ENCODE measurements around the gene LRP1B. TPM values are rescaled to one million over a fixed set of nuclear protein-coding genes. Genes with fewer than 3 reads are reported as not detected.

Gene LRP1B
- polyA plus RNA-seq, 1 donor, result 1.0 TPM

GRCh38 chr2:141035846-141036420 lies 1094.9 kb downstream of the LRP1B start:
- Histone ChIP-seq H3K36me3 (ENCODE audit: control insufficient read depth, insufficient read depth, low read length) (no peaks in the 10 kb centered on the region), H3K4me1 (ENCODE audit: control insufficient read depth, insufficient read depth, low read length) (no peaks in the 10 kb centered on the region), H3K9me3 (ENCODE audit: control insufficient read depth, low read depth, low read length) (no peaks in the 10 kb centered on the region), H3K27me3 (ENCODE audit: control insufficient read depth, insufficient read depth, low read length) (no peaks in the 10 kb centered on the region), H3K4me3 (ENCODE audit: low read length) (no peak overlapping the region), H3K27ac (ENCODE audit: low read length) (no peak overlapping the region)
- DNase-seq, result no peak
- 88% methylated on average over 4 of the region's 4 CpGs for WGBS (ENCODE audit: insufficient coverage, low lambda C conversion rate)

DNA sequence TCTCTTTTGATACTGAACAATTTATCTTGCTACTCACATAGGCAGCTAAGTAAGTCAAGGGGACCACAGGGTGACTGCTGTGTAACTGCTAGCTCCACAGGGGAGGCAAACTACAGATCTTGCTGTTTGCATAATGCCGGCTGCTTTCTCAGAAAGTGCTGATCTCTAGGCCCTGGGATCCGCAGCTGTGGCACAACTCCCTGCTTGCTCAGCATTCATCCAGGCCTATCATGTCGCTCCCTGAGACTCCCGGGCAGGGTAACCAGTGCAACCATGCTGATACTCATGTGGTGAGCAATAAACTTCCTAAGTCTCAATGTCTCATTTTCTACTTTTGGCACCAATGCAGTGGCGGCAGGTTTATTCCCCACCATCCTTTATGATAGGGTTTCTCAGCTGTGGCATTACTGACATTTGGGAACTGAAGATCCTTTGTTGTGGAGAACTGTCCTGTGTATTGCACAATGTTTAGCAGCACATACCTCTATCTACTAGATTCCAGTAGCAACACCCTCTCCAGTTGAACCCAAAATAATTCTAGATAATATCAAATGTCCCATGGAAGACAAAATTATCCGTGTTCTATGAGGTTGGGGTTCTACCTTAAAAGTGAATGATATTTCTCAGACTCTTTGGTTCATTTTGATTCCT lies 1101.3 kb downstream of the LRP1B start:
- 67% methylated on average over 1 of the region's 6 CpGs for WGBS (ENCODE audit: insufficient coverage, low lambda C conversion rate)

GRCh38 chr2:141027221-141027620 lies 1103.6 kb downstream of the LRP1B start:
- Histone ChIP-seq H3K9me3 (ENCODE audit: control insufficient read depth, low read depth, low read length) (no peaks in the 10 kb centered on the region), H3K4me1 (ENCODE audit: control insufficient read depth, insufficient read depth, low read length) (no peaks in the 10 kb centered on the region), H3K4me3 (ENCODE audit: low read length) (no peak overlapping the region), H3K27me3 (ENCODE audit: control insufficient read depth, insufficient read depth, low read length) (no peaks in the 10 kb centered on the region), H3K36me3 (ENCODE audit: control insufficient read depth, insufficient read depth, low read length) (no peaks in the 10 kb centered on the region), H3K27ac (ENCODE audit: low read length) (no peak overlapping the region)
- DNase-seq, result no peak
- WGBS (ENCODE audit: insufficient coverage, low lambda C conversion rate), result 75% methylated on average over 1 of the region's 1 CpG

More for the DNA sequence above, 1101.3 kb downstream of the LRP1B start:
- H3K4me1 ChIP-seq (ENCODE audit: control insufficient read depth, insufficient read depth, low read length), result no peaks in the 10 kb centered on the region
- H3K4me3 ChIP-seq (ENCODE audit: low read length), result no peak overlapping the region
- H3K9me3 ChIP-seq (ENCODE audit: control insufficient read depth, low read depth, low read length), result no peaks in the 10 kb centered on the region
- no peak overlapping the region for H3K27ac ChIP-seq (ENCODE audit: low read length)
- no peak for DNase-seq
- no peaks in the 10 kb centered on the region for H3K27me3 ChIP-seq (ENCODE audit: control insufficient read depth, insufficient read depth, low read length)
- H3K36me3 ChIP-seq (ENCODE audit: control insufficient read depth, insufficient read depth, low read length), result no peaks in the 10 kb centered on the region

DNA sequence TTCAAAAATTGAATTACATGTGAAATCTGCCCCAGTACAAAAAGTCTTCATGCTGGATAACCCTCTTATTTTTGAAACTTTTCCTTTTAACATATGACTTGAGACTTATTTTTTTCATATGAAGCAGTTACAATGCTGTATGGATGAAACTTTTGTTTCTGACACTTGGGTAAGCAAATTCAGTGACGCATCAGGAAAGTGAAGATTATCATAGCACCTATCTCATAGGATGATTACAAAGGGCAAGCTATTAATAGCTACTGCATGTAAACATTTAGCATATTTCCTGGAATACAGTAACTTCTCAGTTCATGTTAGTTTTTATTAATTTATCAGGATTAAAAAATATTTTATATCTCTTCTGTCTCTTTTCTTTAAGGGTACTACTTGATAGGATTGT lies 1109.2 kb downstream of the LRP1B start:
- 80% methylated on average over 1 of the region's 1 CpG for WGBS (ENCODE audit: insufficient coverage, low lambda C conversion rate)
- Histone ChIP-seq H3K27ac (ENCODE audit: low read length) (no peak overlapping the region), H3K4me3 (ENCODE audit: low read length) (no peak overlapping the region), H3K4me1 (ENCODE audit: control insufficient read depth, insufficient read depth, low read length) (no peaks in the 10 kb centered on the region), H3K9me3 (ENCODE audit: control insufficient read depth, low read depth, low read length) (no peaks in the 10 kb centered on the region), H3K36me3 (ENCODE audit: control insufficient read depth, insufficient read depth, low read length) (no peaks in the 10 kb centered on the region), H3K27me3 (ENCODE audit: control insufficient read depth, insufficient read depth, low read length) (no peaks in the 10 kb centered on the region)
- DNase-seq, result no peak

DNA sequence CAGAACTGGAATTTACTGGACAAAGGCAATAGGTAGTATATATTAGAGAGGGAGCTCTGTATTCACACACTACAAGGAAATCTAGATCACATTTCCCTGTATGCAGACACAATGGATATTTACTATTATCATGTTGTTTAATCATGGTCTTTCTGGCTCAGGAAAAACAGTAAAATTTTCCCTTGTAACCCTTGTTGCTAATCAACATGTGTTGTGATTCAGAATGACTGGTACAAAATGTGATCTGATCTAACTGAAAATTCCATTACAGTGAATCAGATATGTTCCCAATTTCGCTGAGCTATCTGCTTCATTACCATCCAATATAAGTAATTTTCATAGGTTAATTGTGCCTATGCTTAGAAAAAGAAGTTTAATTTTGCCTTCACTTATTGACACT lies 1109.7 kb downstream of the LRP1B start:
- Histone ChIP-seq H3K4me1 (ENCODE audit: control insufficient read depth, insufficient read depth, low read length) (no peaks in the 10 kb centered on the region), H3K9me3 (ENCODE audit: control insufficient read depth, low read depth, low read length) (no peaks in the 10 kb centered on the region), H3K36me3 (ENCODE audit: control insufficient read depth, insufficient read depth, low read length) (no peaks in the 10 kb centered on the region), H3K27ac (ENCODE audit: low read length) (no peak overlapping the region), H3K27me3 (ENCODE audit: control insufficient read depth, insufficient read depth, low read length) (no peaks in the 10 kb centered on the region), H3K4me3 (ENCODE audit: low read length) (no peak overlapping the region)
- no peak for DNase-seq
- whole genome bisulfite sequencing (ENCODE audit: insufficient coverage, low lambda C conversion rate), result no CpG with 5 or more reads among the region's 1 CpG

DNA sequence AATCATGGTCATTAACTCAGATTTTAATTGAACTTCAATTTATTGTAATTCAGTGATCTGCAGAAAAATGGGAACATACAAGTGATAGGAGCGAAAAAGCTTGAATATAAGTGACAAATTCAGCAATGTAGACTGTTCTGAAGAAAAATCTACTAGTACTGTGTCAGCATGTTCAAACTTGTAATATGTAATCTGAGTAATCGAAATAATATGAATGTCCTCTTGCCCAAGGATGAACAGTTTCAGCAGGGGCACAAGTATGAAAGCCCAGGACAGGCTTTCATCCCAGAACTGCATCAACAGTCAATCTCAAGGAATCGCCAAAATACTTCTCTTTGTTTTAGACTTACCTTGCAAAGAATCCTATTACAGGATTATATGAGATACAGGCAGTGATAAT lies 1110.5 kb downstream of the LRP1B start:
- Histone ChIP-seq H3K27ac (ENCODE audit: low read length) (no peak overlapping the region), H3K9me3 (ENCODE audit: control insufficient read depth, low read depth, low read length) (no peaks in the 10 kb centered on the region), H3K27me3 (ENCODE audit: control insufficient read depth, insufficient read depth, low read length) (no peaks in the 10 kb centered on the region), H3K36me3 (ENCODE audit: control insufficient read depth, insufficient read depth, low read length) (no peaks in the 10 kb centered on the region), H3K4me3 (ENCODE audit: low read length) (no peak overlapping the region), H3K4me1 (ENCODE audit: control insufficient read depth, insufficient read depth, low read length) (no peaks in the 10 kb centered on the region)
- no peak for DNase-seq
- no CpG with 5 or more reads among the region's 3 CpGs for WGBS (ENCODE audit: insufficient coverage, low lambda C conversion rate)

GRCh38 chr2:141015341-141016047 lies 1115.3 kb downstream of the LRP1B start:
- Histone ChIP-seq H3K9me3 (ENCODE audit: control insufficient read depth, low read depth, low read length) (no peaks in the 10 kb centered on the region), H3K27ac (ENCODE audit: low read length) (no peak overlapping the region), H3K36me3 (ENCODE audit: control insufficient read depth, insufficient read depth, low read length) (no peaks in the 10 kb centered on the region), H3K27me3 (ENCODE audit: control insufficient read depth, insufficient read depth, low read length) (no peaks in the 10 kb centered on the region), H3K4me1 (ENCODE audit: control insufficient read depth, insufficient read depth, low read length) (no peaks in the 10 kb centered on the region), H3K4me3 (ENCODE audit: low read length) (no peak overlapping the region)
- WGBS (ENCODE audit: insufficient coverage, low lambda C conversion rate), result no CpG with 5 or more reads among the region's 4 CpGs
- DNase-seq, result no peak

DNA sequence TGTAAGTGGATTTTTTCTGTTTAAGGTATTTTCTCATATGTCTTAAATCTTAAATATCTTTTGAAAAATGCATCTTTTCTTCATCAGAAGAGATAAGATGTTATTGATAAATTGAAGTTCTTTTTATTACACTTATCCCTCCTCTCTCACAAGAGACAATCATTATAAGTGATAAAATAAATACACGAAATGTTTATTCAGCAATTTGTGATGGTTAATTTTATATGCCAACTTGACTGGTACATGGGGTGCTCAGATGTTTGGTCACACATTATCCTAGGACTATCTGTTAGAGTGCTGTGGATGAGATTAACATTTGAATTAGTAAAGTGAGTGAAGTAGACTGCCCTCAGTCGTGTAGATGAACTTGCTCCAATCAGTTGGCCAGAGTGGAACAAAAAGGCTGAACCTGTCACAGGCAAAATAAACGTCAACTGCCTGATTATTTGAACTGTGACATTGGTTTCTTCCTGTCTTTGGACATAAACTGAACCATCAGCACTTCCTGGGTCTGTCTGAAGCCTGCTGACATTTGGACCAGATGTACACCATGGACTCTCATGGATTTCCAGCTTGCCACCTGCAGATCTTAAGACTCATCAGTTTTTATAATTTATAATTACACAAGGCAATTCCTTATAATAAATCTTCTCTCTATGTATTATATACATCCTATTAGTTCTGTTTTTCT lies 1126.7 kb downstream of the LRP1B start:
- H3K4me1 ChIP-seq (ENCODE audit: control insufficient read depth, insufficient read depth, low read length), result no peaks in the 10 kb centered on the region
- H3K4me3 ChIP-seq (ENCODE audit: low read length), result no peak overlapping the region
- no peaks in the 10 kb centered on the region for H3K36me3 ChIP-seq (ENCODE audit: control insufficient read depth, insufficient read depth, low read length)
- WGBS (ENCODE audit: insufficient coverage, low lambda C conversion rate), result 0% methylated on average over 1 of the region's 3 CpGs
- H3K27ac ChIP-seq (ENCODE audit: low read length), result no peak overlapping the region
- H3K27me3 ChIP-seq (ENCODE audit: control insufficient read depth, insufficient read depth, low read length), result no peaks in the 10 kb centered on the region
- no peaks in the 10 kb centered on the region for H3K9me3 ChIP-seq (ENCODE audit: control insufficient read depth, low read depth, low read length)
- no peak for DNase-seq

DNA sequence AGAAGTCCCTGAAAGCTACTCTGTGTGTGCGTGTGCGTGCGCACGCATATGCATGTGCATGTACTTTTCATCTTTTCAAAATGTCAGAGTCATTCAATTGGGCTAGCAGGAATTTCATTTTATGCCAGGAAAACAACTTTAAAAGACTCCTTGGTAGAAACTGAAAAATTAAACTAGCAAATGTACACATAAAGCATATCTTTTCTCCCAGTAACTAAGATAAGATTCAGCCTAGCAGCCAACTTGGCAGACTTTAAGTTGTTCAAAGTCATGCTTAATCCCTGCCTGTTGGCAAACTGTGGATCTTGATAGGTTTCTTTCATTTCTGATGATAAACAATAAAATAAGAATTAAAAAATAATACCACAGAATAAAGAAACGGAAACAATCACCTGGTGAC lies 1129.1 kb downstream of the LRP1B start:
- Histone ChIP-seq H3K4me3 (ENCODE audit: low read length) (no peak overlapping the region), H3K36me3 (ENCODE audit: control insufficient read depth, insufficient read depth, low read length) (no peaks in the 10 kb centered on the region), H3K9me3 (ENCODE audit: control insufficient read depth, low read depth, low read length) (no peaks in the 10 kb centered on the region), H3K27me3 (ENCODE audit: control insufficient read depth, insufficient read depth, low read length) (no peaks in the 10 kb centered on the region), H3K27ac (ENCODE audit: low read length) (no peak overlapping the region), H3K4me1 (ENCODE audit: control insufficient read depth, insufficient read depth, low read length) (no peaks in the 10 kb centered on the region)
- 95% methylated on average over 3 of the region's 5 CpGs for WGBS (ENCODE audit: insufficient coverage, low lambda C conversion rate)
- DNase-seq, result no peak

- Histone ChIP-seq H3K27ac (ENCODE audit: low read length) (no peak overlapping the region), H3K36me3 (ENCODE audit: control insufficient read depth, insufficient read depth, low read length) (no peaks in the 10 kb centered on the region), H3K27me3 (ENCODE audit: control insufficient read depth, insufficient read depth, low read length) (no peaks in the 10 kb centered on the region), H3K9me3 (ENCODE audit: control insufficient read depth, low read depth, low read length) (no peaks in the 10 kb centered on the region), H3K4me1 (ENCODE audit: control insufficient read depth, insufficient read depth, low read length) (no peaks in the 10 kb centered on the region), H3K4me3 (ENCODE audit: low read length) (no peak overlapping the region)
- no CpG with 5 or more reads among the region's 1 CpG for WGBS (ENCODE audit: insufficient coverage, low lambda C conversion rate)
- no peak for DNase-seq
These were observed 1132.2 kb downstream of the LRP1B start for GRCh38 chr2:140998577-140998976.

Data from large intestine (tissue), 3 donors.